Stimulated activated CD8-positive, alpha-beta memory T cell treated with anti-CD3 and anti-CD28 coated beads, Interleukin-2, amount 100 ng/mL, for 48 hours (primary cell): ENCODE results near the gene POU3F2.

Experiments used
- DNase-seq, 2 donors: peaks; one replicate each; pipeline ENCODE4 v3.0.0-alpha.2; 2020; ENCODE audit warnings: low read depth in 2 of 2

Gene POU3F2

GRCh38 chr6:98834060-98835031, at the start of gene POU3F2:
Gene POU3F2 (plus strand): TSS chr6:98834574. CDS start chr6:98834874, 300 bp downstream.
- peak; percentile 45 to 57 for DNase-seq

GRCh38 chr6:98787435-98787834, 46.9 kb upstream of the POU3F2 start:
- no peak for DNase-seq

GRCh38 chr6:98787961-98788360, 46.4 kb upstream of the POU3F2 start:
- no peak for DNase-seq

- no peak for DNase-seq
Measured at GRCh38 chr6:98794307-98794842, 40.0 kb upstream of the POU3F2 start.

- DNase-seq, result no peak
Measured at GRCh38 chr6:98797217-98797994, 37.0 kb upstream of the POU3F2 start.

- DNase-seq, result no peak
Measured at GRCh38 chr6:98800866-98801265, 33.5 kb upstream of the POU3F2 start.

GRCh38 chr6:98808541-98809210, 25.7 kb upstream of the POU3F2 start:
- DNase-seq, result no peak

- no peak for DNase-seq
Measured at GRCh38 chr6:98812220-98812619, 22.2 kb upstream of the POU3F2 start.

GRCh38 chr6:98816799-98817198, 17.6 kb upstream of the POU3F2 start:
- no peak for DNase-seq

- DNase-seq, result no peak
Measured at GRCh38 chr6:98821756-98822405, 12.5 kb upstream of the POU3F2 start.

GRCh38 chr6:98823428-98824161, 10.8 kb upstream of the POU3F2 start:
- no peak for DNase-seq

GRCh38 chr6:98824162-98824901, 10.0 kb upstream of the POU3F2 start:
- no peak for DNase-seq

- DNase-seq, result no peak
Measured at GRCh38 chr6:98824902-98825599, 9.3 kb upstream of the POU3F2 start.

GRCh38 chr6:98825600-98826230, 8.7 kb upstream of the POU3F2 start:
- no peak for DNase-seq

- no peak for DNase-seq
Measured at GRCh38 chr6:98827295-98828159, 6.8 kb upstream of the POU3F2 start.

GRCh38 chr6:98828211-98828788, 6.1 kb upstream of the POU3F2 start:
- no peak for DNase-seq

GRCh38 chr6:98828941-98829411, 5.4 kb upstream of the POU3F2 start:
- DNase-seq, result no peak
